Keratinocyte (primary cell): ENCODE results near the gene CHD2. TPM values are rescaled to one million over a fixed set of nuclear protein-coding genes. Genes with fewer than 3 reads are reported as not detected.

Source experiments
- DNase-seq: peaks from one replicate; pipeline ENCODE4 v3.0.0-alpha.2; 2011; ENCODE audit warnings: low read depth, missing footprints, low spot score
- FAIRE-seq: peaks from 2 replicates; lab custom pipeline; 2011; peaks lifted over from hg19 to GRCh38; lab: Jason Lieb, UNC
- H2AFZ ChIP-seq: 2 replicates; pipeline ENCODE4 v1.6.0; 2012; ENCODE audit warnings: low read length, control low read depth, inconsistent platforms; ENCODE audit not compliant: control insufficient read depth
- H3K27ac ChIP-seq: 2 replicates; pipeline ENCODE4 v1.5.1; 2011; ENCODE audit warnings: low read length; ENCODE audit not compliant: control insufficient read depth, insufficient read depth
- H3K27me3 ChIP-seq: 3 replicates; pipeline ENCODE4 v1.6.0; 2011; ENCODE audit warnings: low read length; ENCODE audit not compliant: control insufficient read depth, insufficient read depth; ENCODE audit errors: extremely low read depth
- H3K36me3 ChIP-seq, 2 experiments: 2 replicates in 1 of 2; 3 replicates in 1 of 2; pipeline ENCODE4 v1.5.1; 2011; ENCODE audit warnings: low read length in 2 of 2, mild to moderate bottlenecking in 1 of 2; ENCODE audit not compliant: control insufficient read depth in 2 of 2, insufficient read depth in 2 of 2; ENCODE audit errors: extremely low read depth in 1 of 2
- H3K4me1 ChIP-seq: 3 replicates; pipeline ENCODE4 v1.5.1; 2011; ENCODE audit warnings: low read length; ENCODE audit not compliant: control insufficient read depth, insufficient read depth; ENCODE audit errors: extremely low read depth
- H3K4me2 ChIP-seq: 3 replicates; pipeline ENCODE4 v1.6.0; 2011; ENCODE audit warnings: low read depth, low read length; ENCODE audit not compliant: control insufficient read depth, insufficient read depth; ENCODE audit errors: extremely low read depth
- H3K4me3 ChIP-seq, 3 experiments: fragments of 200-600 bp in 1 of 3; sonication (generic) in 1 of 3; 2 replicates in 2 of 3; 3 replicates in 1 of 3; pipeline ENCODE4 v1.5.1; 2011 to 2016; ENCODE audit warnings: low read length in 3 of 3, mild to moderate bottlenecking in 3 of 3, control low read depth in 2 of 3, inconsistent platforms in 1 of 3, low read depth in 1 of 3, mixed read lengths in 1 of 3, mixed run types in 1 of 3, moderate library complexity in 1 of 3; ENCODE audit not compliant: control insufficient read depth in 2 of 3, insufficient read depth in 2 of 3; ENCODE audit errors: extremely low read depth in 1 of 3
- H3K79me2 ChIP-seq: 2 replicates; pipeline ENCODE4 v1.6.0; 2012; ENCODE audit warnings: low read length; ENCODE audit not compliant: control insufficient read depth, insufficient read depth
- H3K9ac ChIP-seq: 3 replicates; pipeline ENCODE4 v1.6.0; 2011; ENCODE audit warnings: low read length; ENCODE audit not compliant: control insufficient read depth, insufficient read depth; ENCODE audit errors: extremely low read depth
- H3K9me1 ChIP-seq: 3 replicates; pipeline ENCODE4 v1.6.0; 2011; ENCODE audit warnings: low read length; ENCODE audit not compliant: control insufficient read depth, insufficient read depth; ENCODE audit errors: extremely low read depth
- H3K9me3 ChIP-seq: 2 replicates; pipeline ENCODE4 v1.5.1; 2012; ENCODE audit warnings: low read depth, low read length; ENCODE audit not compliant: control insufficient read depth
- H4K20me1 ChIP-seq: 3 replicates; pipeline ENCODE4 v1.6.0; 2011; ENCODE audit warnings: low read length; ENCODE audit not compliant: control insufficient read depth, insufficient read depth; ENCODE audit errors: extremely low read depth
- CTCF ChIP-seq, 3 experiments: IDR thresholded peaks in 1 of 3; conservative IDR thresholded peaks in 1 of 3; optimal IDR thresholded peaks in 1 of 3; 2 replicates in 2 of 3; 3 replicates in 1 of 3; pipeline versions ENCODE3 to v1.5.1; 2011; ENCODE audit warnings: low read length in 3 of 3, mild to moderate bottlenecking in 3 of 3, moderate library complexity in 2 of 3, control low read depth in 1 of 3, inconsistent platforms in 1 of 3; ENCODE audit not compliant: insufficient read depth in 2 of 3; ENCODE audit errors: extremely low read depth in 1 of 3
- EZH2 ChIP-seq: IDR thresholded peaks from one replicate; pipeline ENCODE4 v1.6.1; 2012; ENCODE audit warnings: inconsistent platforms, mild to moderate bottlenecking, low read length, moderate library complexity
- dilution Hi-C: fragments of 300-500 bp; cut with MboI; formaldehyde crosslinking; loops from one replicate; pipeline ENCODE4 v1.7.0; 2020; ENCODE audit warnings: low sequenced_read_pairs; ENCODE audit not compliant: extremely low pct_ligation_motif_present
- polyA plus RNA-seq, 5 experiments: library from polyadenylated mRNA; depleted of rRNA in 3 of 5; stranded (reverse) in 3 of 5; stranded (forward) in 1 of 5; unstranded in 1 of 5; fragments of >200 nt; gene quantifications; 1 replicate in 1 of 5; 2 replicates in 3 of 5; 3 replicates in 1 of 5; pipeline versions ENCODE4 v1.2.1 to v1.2.3, GENCODE V29; 2011 to 2012; ENCODE audit warnings: missing spikeins in 2 of 5, low read depth in 1 of 5, low replicate concordance in 1 of 5

The CHD2 gene
- polyA plus RNA-seq, 1 donor (not counting 4 experiments of a cell fraction or from before 2014, with no cell fraction given) = 62.0 TPM

- H2AFZ ChIP-seq = no peak overlapping the region
- peak in 2 of 3 experiments; percentile 12 to 20 for TF ChIP-seq CTCF (optimal IDR thresholded peaks at IDR 0.05 in 1 of 3, IDR thresholded peaks at IDR 0.05 in 1 of 3, conservative IDR thresholded peaks at IDR 0.05 in 1 of 3; ENCODE audit: extremely low read depth in 1 of 3, insufficient read depth in 2 of 3, low read length in 3 of 3)
- TF ChIP-seq EZH2 = no peak
- H3K36me3 ChIP-seq = peaks cover 44 to 51% of the 10 kb centered on the region in 2 experiments
- H3K4me2 ChIP-seq = no peak overlapping the region
- dilution Hi-C loops = no loop called here
- no peaks in the 10 kb centered on the region for H3K9me1 ChIP-seq
- H3K4me3 ChIP-seq = no peak overlapping the region
- DNase-seq = no peak
- no peak for FAIRE-seq
- no peaks in the 10 kb centered on the region for H3K4me1 ChIP-seq
- H3K9ac ChIP-seq = no peak overlapping the region
- H3K27me3 ChIP-seq = no peaks in the 10 kb centered on the region
- no peak overlapping the region for H3K27ac ChIP-seq
- peaks cover 16% of the 10 kb centered on the region for H3K79me2 ChIP-seq
- peaks cover 6% of the 10 kb centered on the region for H4K20me1 ChIP-seq
- no peaks in the 10 kb centered on the region for H3K9me3 ChIP-seq
Measured at GRCh38 chr15:93018574-93018973, 118.5 kb downstream of the CHD2 start.

GRCh38 chr15:93019090-93019489 lies 119.0 kb downstream of the CHD2 start:
- H2AFZ ChIP-seq = no peak overlapping the region
- no peak for TF ChIP-seq EZH2
- TF ChIP-seq CTCF (optimal IDR thresholded peaks at IDR 0.05 in 1 of 3, IDR thresholded peaks at IDR 0.05 in 1 of 3, conservative IDR thresholded peaks at IDR 0.05 in 1 of 3; ENCODE audit: extremely low read depth in 1 of 3, insufficient read depth in 2 of 3, low read length in 3 of 3) = no peak
- H3K27me3 ChIP-seq = no peaks in the 10 kb centered on the region
- no peaks in the 10 kb centered on the region for H3K4me1 ChIP-seq
- H3K9me3 ChIP-seq = no peaks in the 10 kb centered on the region
- no peak overlapping the region for H3K9ac ChIP-seq
- DNase-seq = no peak
- no peak overlapping the region for H3K4me3 ChIP-seq
- H3K79me2 ChIP-seq = peaks cover 16% of the 10 kb centered on the region
- H3K36me3 ChIP-seq = peaks cover 45 to 54% of the 10 kb centered on the region in 2 experiments
- dilution Hi-C loops = no loop called here
- H3K9me1 ChIP-seq = no peaks in the 10 kb centered on the region
- H4K20me1 ChIP-seq = peaks cover 6% of the 10 kb centered on the region
- no peak overlapping the region for H3K4me2 ChIP-seq
- no peak for FAIRE-seq
- H3K27ac ChIP-seq = no peak overlapping the region
